Neural crest cell (in vitro differentiated cells): Measurements from ENCODE around the gene KIAA1210. TPM values are rescaled to one million over a fixed set of nuclear protein-coding genes. Genes with fewer than 3 reads are reported as not detected.
A peak's percentile ranks its signal among the peaks of the same experiment; 100 is the strongest.

Source experiments
- DNase-seq: peaks from one replicate; pipeline ENCODE4 v3.0.0; 2021; ENCODE audit warnings: low read depth, mixed read lengths, low spot score
- H3K27ac Mint-ChIP-seq: one replicate; pipeline ENCODE4 v1.8.0; 2021; ENCODE audit warnings: mild to moderate bottlenecking, mixed read lengths; ENCODE audit not compliant: unreplicated experiment
- H3K27me3 Mint-ChIP-seq: 2 replicates; pipeline ENCODE4 v1.8.0; 2021; ENCODE audit warnings: low read depth, mild to moderate bottlenecking, mixed read lengths
- H3K36me3 Mint-ChIP-seq: 2 replicates; pipeline ENCODE4 v1.8.0; 2021; ENCODE audit warnings: low read depth, mild to moderate bottlenecking, mixed read lengths
- H3K4me1 Mint-ChIP-seq: 2 replicates; pipeline ENCODE4 v1.8.0; 2021; ENCODE audit warnings: mixed read lengths
- H3K4me3 Mint-ChIP-seq: one replicate; pipeline ENCODE4 v1.8.0; 2021; ENCODE audit warnings: mild to moderate bottlenecking, mixed read lengths
- H3K9me3 Mint-ChIP-seq: 2 replicates; pipeline ENCODE4 v1.8.0; 2021; ENCODE audit warnings: mixed read lengths
- total RNA-seq: library from RNA; stranded (reverse); gene quantifications from 2 replicates; pipeline ENCODE4 v1.2.1, GENCODE V29; 2021
- TF ChIP-seq, protein P1 (sequence below): fragments of 200-600 bp; sonication (generic); conservative IDR thresholded peaks from 2 replicates; pipeline ENCODE4 v1.5.0; 2021; ENCODE audit warnings: antibody characterized with exemption, mild to moderate bottlenecking

Gene KIAA1210
- total RNA-seq, 1 donor from 2014 or later, result not detected

DNA sequence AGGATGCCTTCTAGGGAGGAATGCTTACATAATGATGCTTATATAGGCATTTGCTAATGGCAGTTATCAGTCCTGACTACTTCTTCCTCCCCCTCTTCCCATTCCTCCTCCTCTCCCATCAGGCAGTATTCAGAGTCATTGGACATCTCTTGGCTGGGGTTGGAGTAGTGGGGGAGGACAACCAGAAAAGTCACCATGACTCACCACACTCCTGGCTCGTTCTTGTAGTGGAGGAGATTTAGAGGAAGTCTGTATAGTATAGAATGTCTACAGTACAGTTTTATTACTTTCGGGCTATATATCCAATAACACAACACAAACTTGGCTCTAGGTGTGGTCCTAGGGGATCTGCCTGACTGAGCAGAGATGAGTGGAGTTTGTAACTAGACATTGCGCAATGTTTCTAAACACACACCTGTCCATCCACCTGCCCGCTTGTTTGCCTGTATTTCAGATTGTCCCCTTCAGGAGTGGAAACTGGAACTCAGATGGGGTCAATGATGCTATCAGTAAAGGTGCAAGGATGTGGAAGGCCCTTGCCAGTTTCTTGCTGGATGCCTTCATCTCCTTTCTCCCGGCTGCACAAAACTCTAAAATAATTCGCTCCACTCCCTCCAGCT is 27.9 kb upstream of the KIAA1210 start:
- Mint-ChIP-seq H3K27me3 (no peaks in the 10 kb centered on the region), H3K27ac (no peak overlapping the region), H3K9me3 (peaks cover 6% of the 10 kb centered on the region), H3K4me3 (no peak overlapping the region), H3K4me1 (no peaks in the 10 kb centered on the region), H3K36me3 (no peaks in the 10 kb centered on the region)
- no peak for DNase-seq
- TF ChIP-seq, protein P1, sequence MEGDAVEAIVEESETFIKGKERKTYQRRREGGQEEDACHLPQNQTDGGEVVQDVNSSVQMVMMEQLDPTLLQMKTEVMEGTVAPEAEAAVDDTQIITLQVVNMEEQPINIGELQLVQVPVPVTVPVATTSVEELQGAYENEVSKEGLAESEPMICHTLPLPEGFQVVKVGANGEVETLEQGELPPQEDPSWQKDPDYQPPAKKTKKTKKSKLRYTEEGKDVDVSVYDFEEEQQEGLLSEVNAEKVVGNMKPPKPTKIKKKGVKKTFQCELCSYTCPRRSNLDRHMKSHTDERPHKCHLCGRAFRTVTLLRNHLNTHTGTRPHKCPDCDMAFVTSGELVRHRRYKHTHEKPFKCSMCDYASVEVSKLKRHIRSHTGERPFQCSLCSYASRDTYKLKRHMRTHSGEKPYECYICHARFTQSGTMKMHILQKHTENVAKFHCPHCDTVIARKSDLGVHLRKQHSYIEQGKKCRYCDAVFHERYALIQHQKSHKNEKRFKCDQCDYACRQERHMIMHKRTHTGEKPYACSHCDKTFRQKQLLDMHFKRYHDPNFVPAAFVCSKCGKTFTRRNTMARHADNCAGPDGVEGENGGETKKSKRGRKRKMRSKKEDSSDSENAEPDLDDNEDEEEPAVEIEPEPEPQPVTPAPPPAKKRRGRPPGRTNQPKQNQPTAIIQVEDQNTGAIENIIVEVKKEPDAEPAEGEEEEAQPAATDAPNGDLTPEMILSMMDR, result no peak

- Mint-ChIP-seq H3K9me3 (no peaks in the 10 kb centered on the region), H3K4me3 (no peak overlapping the region), H3K27ac (no peak overlapping the region), H3K36me3 (no peaks in the 10 kb centered on the region), H3K27me3 (no peaks in the 10 kb centered on the region), H3K4me1 (no peaks in the 10 kb centered on the region)
- TF ChIP-seq, protein P1, result no peak
- no peak for DNase-seq
Measured at GRCh38 chrX:119151051-119151380, 23.4 kb upstream of the KIAA1210 start.

- no peak overlapping the region for H3K4me3 Mint-ChIP-seq
- H3K27me3 Mint-ChIP-seq, result no peaks in the 10 kb centered on the region
- H3K9me3 Mint-ChIP-seq, result no peaks in the 10 kb centered on the region
- TF ChIP-seq, protein P1, result no peak
- H3K36me3 Mint-ChIP-seq, result no peaks in the 10 kb centered on the region
- no peaks in the 10 kb centered on the region for H3K4me1 Mint-ChIP-seq
- H3K27ac Mint-ChIP-seq, result no peak overlapping the region
- no peak for DNase-seq
Measured at GRCh38 chrX:119150163-119151050, 22.8 kb upstream of the KIAA1210 start.

- Mint-ChIP-seq H3K27me3 (no peaks in the 10 kb centered on the region), H3K27ac (no peak overlapping the region), H3K4me1 (no peaks in the 10 kb centered on the region), H3K4me3 (no peak overlapping the region), H3K9me3 (no peaks in the 10 kb centered on the region), H3K36me3 (no peaks in the 10 kb centered on the region)
- DNase-seq, result no peak
- TF ChIP-seq, protein P1, result no peak
Measured at GRCh38 chrX:119147486-119147885, 19.9 kb upstream of the KIAA1210 start.

DNA sequence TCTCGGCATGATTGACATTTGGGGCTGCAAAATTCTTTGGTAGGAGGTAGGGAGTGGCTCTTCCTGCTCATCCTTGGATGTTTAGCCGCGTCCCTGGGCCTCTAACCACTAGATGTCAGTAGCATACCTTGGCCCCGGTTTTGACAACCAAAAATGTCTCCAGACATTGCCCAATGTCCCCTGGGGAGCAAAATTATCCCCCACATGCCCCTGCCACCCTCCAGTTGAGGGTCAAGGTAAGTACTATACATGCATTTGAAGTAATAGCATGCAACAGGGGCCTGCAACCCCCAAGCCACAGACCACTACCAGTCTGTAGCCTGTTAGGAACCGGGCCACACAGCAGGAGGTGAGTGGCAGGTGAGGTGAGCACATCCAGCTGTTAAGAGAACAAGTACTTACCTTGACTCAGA is 17.6 kb upstream of the KIAA1210 start:
- DNase-seq, result peak; percentile 6
- Mint-ChIP-seq H3K9me3 (no peaks in the 10 kb centered on the region), H3K27ac (no peak overlapping the region), H3K27me3 (no peaks in the 10 kb centered on the region), H3K4me1 (no peaks in the 10 kb centered on the region), H3K36me3 (no peaks in the 10 kb centered on the region), H3K4me3 (no peak overlapping the region)
- TF ChIP-seq, protein P1, result peak; percentile 52
